Subcutaneous adipose tissue (tissue), 4 donors: Measurements from ENCODE around the gene PCDHGA1. TPM values are rescaled to one million over a fixed set of nuclear protein-coding genes. Genes with fewer than 3 reads are reported as not detected.
"Not testable (repeated sequence)": the region's sequence is repeated elsewhere in the genome, so short reads cannot be mapped to it uniquely, and the experiment has no call there.

ENCODE experiments used
- CTCF ChIP-seq: fragments of 450-650 bp; IDR thresholded peaks from one replicate; pipeline ENCODE4 v1.5.1; 2016; ENCODE audit warnings: low read depth, mild to moderate bottlenecking, control low read depth, antibody characterized with exemption, moderate library complexity
- total RNA-seq, 4 donors: library from RNA; depleted of rRNA; stranded (reverse); fragments of >200 nt; gene quantifications; one replicate each; pipeline ENCODE4 v1.1.0, GENCODE V29; 2016

The PCDHGA1 gene
- total RNA-seq, 4 donors from 2014 or later, result under 0.01 to 0.38 (median 0.33) TPM

GRCh38 chr5:141407790-141408505 lies 77.6 kb downstream of the PCDHGA1 start, which contains the start of gene PCDHGB6:
TSS of gene PCDHGB6 (plus strand) at chr5:141408021. CDS start at chr5:141408203, 182 bp downstream.
- TF ChIP-seq CTCF, result not testable (repeated sequence)

- no peak for TF ChIP-seq CTCF
Measured at GRCh38 chr5:141409598-141410306, 79.4 kb downstream of the PCDHGA1 start.

GRCh38 chr5:141411575-141411974 lies 81.3 kb downstream of the PCDHGA1 start:
- TF ChIP-seq CTCF, result no peak

- no peak for TF ChIP-seq CTCF
Measured at GRCh38 chr5:141412854-141413539, 82.7 kb downstream of the PCDHGA1 start, which contains the start of gene PCDHGA10. TSS of gene PCDHGA10 (plus strand) at chr5:141412987. CDS start at chr5:141413176, 189 bp downstream.

GRCh38 chr5:141413540-141414069 lies 83.3 kb downstream of the PCDHGA1 start:
- TF ChIP-seq CTCF, result no peak

GRCh38 chr5:141417494-141418172 lies 87.3 kb downstream of the PCDHGA1 start, which contains the start of gene PCDHGB7:
TSS of gene PCDHGB7 (plus strand) at chr5:141417677. CDS start at chr5:141417860, 183 bp downstream.
- TF ChIP-seq CTCF, result not testable (repeated sequence)
